DMS153 treated with DMSO at 0.1 percent for 48 hours (cell line): ENCODE data around the gene DGAT2.

Experiments used
- DNase-seq: peaks from one replicate; lab custom pipeline; 2025; ENCODE audit not compliant: unreplicated experiment; lab: John Stamatoyannopoulos, UW

Gene DGAT2

DNA sequence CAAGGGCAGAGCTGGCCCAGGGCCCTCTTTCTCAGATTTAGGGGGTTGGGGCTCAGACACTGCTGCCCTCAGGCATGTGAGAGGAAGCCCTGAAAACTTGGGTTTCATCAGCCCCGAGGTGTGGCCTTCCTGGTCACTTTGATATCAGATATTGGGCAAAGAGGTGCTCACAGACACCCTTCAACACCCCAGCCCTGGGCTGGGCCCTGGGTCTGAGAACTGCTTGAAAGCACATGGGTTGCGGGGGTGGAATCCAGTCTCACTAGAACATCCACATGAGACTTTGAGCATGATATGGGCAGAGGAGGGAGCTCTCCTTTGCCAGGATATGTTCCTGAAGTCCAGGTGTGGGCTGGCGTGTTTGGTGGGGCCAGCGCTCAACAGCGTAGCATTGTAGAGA is 10.4 kb downstream of the DGAT2 start:
- DNase-seq: no peak

DNA sequence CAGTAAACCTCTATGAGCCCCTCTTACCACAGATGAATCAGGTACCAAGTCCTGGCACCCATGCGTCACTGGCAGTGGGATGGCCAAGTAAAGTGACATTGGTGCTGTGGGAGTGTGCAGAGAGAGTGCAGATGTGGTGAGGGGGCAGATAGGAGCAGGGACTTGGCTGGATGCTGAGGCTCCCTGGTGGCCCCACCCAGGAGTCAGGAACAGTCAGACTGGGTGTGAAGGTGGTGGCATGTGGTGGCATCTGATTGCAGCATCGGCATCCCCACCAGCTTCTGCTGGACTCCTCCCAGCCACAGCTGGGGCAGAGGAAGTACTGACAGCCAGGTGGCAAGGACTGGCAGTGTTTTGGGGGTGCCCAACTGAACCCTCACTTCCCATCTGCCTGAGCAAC is 11.4 kb downstream of the DGAT2 start:
- no peak for DNase-seq

DNA sequence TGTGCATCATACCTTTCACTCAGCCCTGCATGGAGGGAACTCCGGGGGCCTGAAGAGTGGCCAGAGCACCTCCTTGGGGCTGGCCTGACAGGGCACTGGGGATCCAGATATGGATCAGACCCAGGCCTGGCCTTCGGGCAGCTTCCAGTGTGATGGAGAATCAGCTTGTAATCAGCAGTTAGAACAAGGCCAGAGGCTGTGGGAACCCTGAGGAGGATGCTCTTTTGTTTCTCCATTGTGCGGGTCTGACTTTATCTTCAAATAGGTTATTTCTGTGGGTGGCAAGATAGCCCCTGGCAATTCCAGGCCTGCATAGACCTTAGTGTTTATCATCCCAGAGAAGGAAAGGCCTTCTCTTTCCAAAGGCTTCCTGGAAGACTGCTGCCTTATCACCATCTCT is 12.3 kb downstream of the DGAT2 start:
- DNase-seq: no peak

DNA sequence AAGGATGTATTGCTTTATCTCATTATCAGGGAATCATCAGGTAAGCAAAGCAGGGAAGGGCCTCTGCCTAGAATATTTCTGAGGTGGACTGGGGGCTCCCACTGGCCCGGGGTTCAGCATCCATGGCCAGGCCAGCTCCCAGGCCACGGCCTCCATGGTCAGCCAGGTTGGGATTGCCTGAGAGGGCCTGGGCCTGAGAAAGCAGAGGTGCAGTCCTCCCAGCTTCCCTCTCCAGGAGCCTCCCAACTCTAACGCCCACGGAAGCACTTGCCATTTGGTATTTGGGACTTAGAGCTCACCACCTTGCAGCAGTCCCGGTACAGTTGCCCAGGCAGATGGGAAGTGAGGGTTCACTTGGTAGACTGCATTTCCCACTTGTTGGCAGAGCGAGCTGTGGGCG is 12.7 kb downstream of the DGAT2 start:
- no peak for DNase-seq

DNA sequence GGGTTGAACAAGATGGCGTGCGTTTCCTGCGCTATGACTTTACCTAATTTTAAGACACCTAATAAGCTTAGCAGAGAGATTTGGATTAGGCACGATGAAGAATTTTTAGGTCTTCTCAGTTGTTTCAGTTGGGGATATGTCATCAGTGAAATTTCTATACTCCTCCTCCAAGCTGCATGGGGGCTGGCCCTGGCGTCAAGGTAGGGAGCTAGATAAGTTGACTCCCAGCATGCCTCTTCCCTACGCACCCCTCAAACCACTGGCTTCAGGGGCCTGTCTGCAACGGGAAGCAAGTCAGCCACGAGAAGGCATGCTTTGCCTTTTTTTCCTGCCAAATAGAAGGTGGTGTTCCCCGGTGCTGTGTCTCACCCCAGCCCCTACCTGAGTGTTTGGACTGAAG is 13.3 kb downstream of the DGAT2 start:
- no peak for DNase-seq

DNA sequence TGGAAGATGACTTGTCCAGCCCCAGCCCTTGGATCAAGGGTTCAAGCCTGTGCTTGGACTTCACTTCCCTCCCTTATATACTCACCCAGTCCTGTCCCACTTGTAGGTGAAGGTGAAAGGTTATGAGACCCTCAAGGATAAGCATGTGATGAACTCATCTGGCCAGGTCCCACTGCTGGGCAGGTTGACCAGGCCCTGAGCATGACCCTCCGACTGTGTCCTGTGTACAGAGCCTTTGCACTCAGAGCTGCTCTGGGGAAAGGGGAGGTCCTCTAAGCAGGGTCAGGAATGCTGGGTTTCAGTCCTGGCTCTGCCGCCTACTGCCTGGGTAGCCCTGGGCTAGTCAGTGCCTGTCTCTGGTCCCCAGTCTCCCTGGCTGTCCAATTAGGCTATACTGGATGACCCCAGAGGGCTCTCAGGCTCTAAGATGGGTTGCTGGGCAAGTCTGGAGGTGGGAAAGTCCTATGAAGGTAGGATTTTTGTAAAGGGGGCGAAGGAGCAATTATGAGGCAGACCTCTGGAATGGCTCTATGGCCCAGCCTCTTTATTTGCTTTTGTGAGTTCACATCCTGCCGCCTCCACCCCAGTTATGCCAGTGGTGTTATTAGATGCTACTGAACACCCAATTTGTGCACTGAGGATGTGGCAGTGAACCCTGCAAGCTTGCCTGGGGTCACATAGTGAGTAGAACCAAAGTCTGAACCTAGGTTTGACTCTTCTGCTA is 14.1 kb downstream of the DGAT2 start:
- DNase-seq: no peak

DNA sequence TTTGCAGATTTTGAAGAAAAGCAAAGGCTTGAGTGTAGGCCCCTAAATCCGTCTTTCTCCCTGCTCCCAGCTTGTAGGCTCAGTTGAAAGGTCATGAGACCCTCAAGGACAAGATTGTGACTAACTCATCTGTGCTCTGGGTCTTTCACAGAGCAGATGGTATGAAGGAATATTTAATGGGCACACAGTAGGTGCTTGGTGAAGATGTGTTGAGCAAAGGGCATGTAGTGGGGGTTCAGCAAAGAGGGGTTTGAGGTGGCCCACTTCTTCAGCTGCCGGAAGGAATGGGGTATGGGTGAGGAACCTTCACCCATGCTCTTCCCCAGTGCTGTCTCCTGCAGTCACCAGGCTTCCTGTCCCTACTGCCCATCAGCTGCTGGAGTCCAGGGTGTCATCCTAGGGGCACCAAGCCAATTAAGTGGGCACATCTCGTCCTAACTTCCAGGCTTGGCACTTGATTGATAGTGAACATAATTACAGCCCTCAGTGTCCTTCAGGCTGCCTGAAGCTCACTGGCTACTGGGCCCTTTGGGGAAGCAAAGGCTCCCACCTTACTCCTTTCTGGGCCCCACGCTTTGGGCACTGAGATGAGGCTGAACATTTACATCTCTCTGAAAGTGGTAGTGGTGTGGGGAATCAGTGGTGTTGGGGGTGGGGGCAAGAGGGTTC is 15.0 kb downstream of the DGAT2 start:
- DNase-seq: no peak

DNA sequence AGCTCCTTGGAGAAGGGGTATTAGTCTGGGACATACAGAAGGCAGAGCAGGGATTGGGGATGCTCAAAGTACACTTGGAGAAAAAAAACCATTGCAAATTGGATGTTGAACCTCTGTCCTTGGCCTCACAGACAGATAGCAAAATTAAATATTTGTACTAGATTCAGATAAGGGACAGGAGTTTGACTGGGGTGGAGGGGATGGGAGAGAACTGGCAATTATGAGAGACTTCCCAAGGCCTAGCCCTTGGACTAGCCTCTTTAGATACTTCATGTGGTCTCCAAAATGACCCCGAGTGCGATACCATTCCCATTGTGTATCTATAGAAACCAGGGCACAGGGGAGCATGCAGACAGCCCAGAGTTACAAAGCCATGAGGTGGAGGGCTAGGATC is 15.5 kb downstream of the DGAT2 start:
- no peak for DNase-seq

DNA sequence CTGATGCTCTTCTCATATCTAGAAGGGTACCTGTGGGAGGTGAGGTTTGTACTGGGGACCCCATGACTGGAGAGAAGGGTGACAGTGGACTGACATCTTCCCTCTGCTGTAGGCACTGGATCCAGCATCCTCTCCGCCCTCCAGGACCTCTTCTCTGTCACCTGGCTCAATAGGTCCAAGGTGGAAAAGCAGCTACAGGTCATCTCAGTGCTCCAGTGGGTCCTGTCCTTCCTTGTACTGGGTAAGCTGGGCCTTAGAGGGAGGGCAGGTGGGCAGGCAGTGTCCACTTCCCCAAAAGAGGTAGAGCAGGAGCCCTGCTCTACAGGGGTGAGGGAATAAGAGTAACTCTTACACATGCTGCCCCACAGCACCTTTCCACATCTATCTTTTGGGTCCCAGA is 15.9 kb downstream of the DGAT2 start:
- no peak for DNase-seq

DNA sequence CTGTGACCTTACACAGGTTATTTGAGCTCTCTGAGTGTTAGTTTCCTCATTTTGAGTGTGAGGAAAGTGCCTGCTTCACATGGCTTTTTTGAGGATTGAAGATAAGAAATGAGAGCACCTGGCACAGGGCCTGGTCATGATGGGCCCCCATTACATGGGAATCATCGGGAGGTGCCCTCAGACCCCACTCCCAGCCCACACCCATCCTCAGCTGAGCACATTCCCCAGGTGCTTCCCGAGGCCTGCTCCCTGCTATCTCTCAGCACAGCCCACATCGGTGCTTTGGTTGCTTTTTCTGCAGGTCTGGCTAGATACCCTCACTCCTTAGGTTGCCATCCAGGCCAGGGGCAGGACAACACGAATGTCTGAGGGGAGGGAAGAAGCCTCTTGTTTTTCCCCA is 16.6 kb downstream of the DGAT2 start:
- DNase-seq: no peak

DNA sequence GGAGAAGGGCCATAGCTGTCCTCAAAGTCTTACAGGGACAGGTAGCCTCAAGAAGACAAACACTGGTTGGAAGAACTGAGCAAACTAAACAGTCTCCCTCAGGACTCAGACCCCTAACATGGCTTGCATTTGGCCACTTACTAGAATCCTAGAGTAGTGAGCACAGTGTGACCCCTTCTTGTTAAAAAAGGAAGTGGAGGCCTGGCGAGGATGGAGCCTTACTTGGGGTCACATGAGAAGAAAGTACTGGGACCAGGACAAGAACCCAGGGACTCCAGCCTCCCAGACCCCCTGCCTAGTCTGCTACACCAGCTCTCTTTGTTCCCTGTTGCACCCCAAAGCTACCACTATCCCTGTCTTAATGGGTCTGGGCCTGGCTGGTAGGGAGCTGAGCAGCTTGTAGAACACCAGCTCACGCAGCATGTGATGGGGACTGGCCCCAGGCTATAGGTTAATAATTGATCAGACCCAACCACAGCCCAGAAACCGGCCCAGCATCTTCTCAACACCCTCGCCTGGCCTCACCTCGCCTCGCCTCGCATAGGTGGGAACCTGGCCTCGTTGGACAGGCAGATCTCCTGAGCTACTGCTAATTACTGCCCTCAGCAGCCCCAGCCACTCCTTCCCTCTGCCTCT is 17.6 kb downstream of the DGAT2 start:
- DNase-seq: no peak

DNA sequence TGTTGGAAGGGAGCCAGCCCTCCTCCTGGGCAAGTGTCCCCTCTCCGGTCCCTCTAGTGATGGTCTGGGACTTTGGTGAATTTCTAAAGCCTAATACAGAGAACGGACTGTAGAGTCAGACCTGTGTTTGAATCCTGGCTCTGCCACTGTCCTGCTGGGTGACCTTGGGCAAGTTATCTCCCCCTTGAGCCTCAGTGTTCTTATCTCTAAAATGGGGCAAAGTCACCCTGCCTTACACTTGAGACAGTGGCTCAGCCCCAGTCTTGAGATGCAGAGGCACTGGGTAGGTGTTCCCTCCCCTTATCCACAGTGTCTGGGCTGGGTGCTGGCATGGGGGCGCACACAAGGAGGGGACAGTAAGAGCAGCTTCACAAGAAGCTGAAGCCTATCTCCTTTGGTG is 20.9 kb downstream of the DGAT2 start:
- no peak for DNase-seq

DNA sequence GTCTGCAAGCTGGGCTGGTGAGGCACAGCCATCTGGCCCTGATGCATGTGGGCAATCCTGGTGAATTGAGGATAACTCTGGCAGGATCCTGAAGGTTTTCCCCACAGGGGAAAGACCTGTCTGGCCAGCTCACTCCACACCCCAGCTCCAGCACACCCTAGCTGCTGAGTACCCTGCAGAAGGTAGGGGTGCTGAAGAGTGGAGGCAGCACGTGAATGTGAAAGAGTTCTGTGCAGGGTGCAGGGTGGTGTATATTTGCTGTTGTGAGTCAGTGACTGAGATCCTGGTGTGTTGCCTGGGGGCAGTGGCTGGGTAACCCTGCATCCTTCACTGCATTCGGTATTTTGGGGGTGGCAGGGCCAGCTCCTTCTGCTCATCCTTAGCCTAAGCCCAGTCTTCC is 22.4 kb downstream of the DGAT2 start:
- no peak for DNase-seq

DNA sequence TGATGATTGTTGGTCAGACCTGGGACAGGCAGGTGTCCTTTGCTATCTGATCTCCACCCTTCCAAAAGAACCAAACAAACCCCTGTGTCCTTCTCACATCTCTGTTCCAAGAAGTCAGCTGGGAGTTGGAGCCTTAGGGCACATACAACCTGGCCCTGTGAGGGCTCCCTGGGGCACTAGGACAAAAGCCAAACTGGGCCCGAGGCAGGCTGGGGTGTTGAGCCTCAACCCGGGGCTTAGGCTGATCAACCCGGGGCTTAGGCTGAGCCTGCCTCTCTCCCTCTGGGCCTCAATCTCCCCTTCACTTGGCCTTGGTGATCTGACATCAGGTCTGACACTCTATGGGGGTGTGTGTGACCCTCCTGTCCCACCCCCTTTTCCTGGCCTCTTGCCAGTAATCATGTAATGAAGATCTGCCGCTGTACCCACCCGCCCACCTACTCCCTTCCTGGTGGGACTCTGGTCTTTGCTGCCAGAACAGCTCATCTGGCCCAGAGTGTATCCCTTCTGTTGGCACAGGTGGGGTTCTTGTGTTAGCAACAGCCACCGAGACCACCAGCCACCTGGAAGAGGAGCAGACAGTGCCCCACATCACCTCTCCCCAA is 23.7 kb downstream of the DGAT2 start:
- DNase-seq: no peak

DNA sequence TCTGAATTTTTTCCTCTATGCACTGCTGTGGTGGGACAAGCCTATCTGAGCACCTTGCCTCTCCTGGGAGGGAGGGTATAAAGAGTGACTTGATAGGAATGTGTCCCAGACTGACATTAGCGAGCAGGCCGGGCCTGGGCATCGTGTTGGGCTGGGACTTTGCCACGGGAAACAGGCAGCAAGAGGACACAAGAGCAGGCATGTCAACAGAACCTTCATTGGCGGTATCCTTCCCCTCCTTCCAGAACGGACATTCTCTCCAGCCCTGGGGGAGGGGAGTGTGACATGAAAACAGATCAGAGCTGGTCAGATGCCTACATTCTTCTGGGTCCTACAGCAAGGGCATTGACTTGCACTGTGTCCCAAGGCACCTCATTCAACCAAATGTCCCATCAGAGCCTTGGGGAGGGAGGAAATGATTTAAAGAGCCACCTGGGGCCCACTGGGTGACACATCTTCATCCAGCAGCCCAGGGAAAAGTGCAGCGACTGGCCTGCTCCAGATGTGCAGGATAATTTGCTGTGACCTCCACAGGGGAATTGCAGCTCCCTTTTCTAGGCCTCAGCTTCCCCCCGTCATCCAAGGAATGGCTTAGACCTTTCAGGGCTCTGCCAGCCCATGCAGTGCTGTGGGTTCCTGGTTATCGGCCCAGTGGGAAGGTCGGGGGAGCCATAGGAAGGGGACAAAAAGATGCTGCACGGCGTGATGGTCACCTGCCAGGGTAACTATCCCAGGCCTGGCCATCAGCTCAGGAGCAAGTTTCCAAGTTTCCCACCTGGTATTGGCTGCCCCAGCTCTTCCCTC is 24.6 kb downstream of the DGAT2 start:
- DNase-seq: no peak

DNA sequence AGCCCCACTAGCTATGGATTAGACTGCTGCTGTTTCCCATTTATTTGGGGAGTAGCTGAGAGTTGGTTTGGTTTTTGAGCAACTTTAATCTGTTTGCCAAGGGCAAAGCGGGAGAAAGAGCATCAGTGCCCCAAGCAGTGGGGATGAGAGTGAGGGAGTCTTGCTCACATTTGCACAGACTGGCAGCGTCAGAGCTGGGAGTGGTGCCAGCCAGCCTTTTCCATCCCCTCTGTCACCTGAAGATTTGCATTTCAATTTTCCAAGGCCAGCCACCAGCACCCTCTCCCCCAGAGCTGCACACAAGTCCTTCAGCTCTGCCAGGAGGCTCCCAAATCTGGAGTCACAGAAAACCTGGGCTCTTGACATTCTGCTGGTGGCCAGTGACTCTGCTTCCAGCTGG is 25.4 kb downstream of the DGAT2 start:
- DNase-seq: no peak

DNA sequence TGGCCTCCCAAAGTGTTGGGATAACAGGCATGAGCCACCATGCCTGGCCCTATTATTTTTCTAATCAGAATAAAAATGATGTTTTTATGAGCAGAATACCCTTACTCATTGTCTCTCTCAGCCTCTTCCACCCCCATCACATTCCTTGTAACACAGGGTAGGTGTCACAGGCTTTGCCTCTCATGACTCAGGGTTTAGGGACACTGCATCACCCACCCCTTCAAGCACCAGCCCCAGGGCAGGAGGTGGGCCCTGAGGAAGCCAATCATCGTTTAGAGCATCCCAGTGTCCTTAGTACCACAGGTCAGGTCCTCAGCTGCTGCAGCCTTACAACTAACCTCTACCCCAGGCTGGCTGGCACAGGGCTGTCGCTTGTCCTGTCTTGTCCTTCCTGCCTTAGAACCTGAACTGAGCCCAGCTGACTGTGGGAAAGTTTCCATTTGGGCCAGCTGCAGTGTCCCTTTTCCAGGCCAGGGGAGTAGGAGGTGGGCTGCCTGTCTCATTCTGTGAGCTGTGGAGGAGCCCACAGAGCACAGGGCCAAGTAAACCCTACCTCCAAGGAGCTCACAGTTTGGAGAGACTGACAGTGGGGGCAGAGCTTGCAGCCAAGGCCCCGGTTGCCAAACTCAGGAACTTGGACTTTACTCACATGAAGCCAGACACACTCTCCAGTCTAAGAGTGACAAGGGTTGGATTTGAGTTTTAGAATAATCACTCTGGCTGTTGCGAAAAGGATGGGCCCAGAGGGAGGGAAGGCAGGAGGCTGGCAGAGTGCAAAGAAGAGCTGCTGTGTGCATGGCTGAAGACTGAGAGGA is 26.9 kb downstream of the DGAT2 start:
- DNase-seq: no peak

DNA sequence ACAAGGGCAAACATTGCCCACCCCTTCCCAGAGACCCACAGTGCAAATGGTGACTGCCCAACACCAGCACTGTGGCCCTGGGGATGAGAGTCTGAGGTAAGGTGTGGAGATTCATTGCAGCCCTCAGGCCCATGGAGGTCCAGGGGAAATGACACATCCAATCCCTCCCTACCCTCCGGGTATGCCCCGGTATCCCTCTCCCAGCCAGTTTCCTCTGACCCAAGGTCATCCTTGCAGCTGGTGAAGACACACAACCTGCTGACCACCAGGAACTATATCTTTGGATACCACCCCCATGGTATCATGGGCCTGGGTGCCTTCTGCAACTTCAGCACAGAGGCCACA is 27.5 kb downstream of the DGAT2 start:
- no peak for DNase-seq

DNA sequence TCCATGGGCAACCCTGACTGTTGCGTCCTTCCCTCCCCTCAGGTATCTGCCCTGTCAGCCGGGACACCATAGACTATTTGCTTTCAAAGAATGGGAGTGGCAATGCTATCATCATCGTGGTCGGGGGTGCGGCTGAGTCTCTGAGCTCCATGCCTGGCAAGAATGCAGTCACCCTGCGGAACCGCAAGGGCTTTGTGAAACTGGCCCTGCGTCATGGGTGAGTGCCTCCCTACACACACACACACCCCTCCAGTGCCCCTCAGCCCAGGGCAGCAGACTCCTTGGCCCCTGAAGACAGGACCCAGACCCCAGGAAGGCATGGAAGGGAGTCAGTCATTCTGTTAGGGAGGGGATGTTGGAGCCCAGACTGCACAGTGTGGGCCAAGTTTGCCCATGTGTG is 28.5 kb downstream of the DGAT2 start:
- DNase-seq: no peak

DNA sequence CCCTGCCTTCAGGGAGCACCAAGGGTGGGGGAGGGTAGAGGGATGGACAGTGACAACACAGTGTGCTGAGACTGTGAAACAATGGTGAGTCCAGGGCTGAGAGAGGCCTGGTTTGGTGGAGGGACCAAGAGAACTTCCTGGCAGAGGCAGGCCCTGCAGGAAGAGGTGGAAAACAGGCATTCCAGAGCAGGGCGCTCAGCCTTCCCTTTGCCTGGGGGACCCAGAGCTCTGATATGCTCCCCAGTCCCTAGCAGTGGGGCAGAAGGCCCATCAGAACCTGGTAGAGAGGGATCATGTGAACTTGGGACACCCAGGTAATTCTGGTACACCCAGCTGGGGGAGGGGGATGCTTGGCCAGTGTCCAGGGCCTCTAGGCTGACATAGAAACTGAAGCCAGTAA is 29.2 kb downstream of the DGAT2 start:
- no peak for DNase-seq
